ENCODE data around the gene RPUSD2.
"Not testable (repeated sequence)": the region's sequence is repeated elsewhere in the genome, so short reads cannot be mapped to it uniquely, and the experiment has no call there.

RPUSD2 gene

GRCh38 chr15:40565333-40566238, 3.5 kb upstream of the RPUSD2 start:
- no peak for DNase-seq

DNA sequence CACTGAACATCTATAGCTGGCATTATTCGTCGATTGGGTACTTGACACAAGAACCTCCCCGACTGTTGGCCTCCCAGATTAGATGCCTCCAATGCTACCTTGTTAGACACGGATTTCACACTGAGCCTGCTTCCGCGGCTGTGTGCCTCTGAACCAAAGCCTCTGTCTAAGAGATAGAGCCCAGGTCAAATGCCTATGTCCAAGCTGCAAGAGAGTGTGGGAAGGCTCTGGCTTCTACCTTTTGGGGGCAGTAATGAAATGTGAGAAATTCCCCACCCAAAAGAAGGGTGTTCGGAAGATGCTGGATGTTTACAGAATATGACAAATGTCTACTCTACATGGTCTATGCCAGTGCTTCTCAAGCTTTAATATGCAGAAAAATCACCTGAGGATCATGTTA, 2.0 kb upstream of the RPUSD2 start:
- no peak for DNase-seq

DNA sequence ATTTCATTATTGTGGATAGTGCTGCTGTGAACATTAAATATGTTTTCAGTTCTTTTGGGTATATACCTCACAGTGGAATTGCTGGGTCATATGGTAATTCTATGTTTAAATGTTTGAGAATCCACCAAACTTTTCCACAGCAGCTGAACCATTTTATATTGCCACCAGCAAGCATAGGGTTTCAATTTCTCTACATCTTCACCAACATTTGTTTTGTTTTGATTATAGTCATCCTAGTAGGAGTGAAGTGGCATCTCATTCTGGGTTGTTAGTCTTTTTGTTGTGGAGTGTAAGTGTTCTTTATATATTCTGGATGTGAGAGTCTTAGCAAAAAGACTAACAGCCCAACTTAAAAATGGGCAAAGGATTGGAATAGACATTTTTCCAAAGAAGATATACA, 6.0 kb downstream of the RPUSD2 start:
- no peak for DNase-seq

DNA sequence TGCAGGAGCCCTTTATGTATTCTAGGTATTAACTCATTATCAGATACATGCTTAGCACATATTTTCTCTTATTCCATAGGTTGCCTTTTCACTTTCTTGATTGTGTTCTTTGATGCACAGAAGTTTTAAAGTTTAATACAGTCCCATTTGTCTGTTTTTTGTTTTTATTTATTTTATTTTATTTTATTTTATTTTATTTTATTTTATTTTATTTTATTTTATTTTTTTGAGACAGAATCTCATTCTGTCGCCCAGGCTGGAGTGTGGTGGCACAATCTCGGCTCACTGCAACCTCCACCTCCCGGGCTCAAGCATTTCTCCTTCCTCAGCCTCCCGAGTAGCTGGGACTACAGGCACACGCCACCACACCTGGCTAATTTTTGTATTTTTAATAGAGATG, 7.8 kb downstream of the RPUSD2 start:
- DNase-seq: not testable (repeated sequence)

DNA sequence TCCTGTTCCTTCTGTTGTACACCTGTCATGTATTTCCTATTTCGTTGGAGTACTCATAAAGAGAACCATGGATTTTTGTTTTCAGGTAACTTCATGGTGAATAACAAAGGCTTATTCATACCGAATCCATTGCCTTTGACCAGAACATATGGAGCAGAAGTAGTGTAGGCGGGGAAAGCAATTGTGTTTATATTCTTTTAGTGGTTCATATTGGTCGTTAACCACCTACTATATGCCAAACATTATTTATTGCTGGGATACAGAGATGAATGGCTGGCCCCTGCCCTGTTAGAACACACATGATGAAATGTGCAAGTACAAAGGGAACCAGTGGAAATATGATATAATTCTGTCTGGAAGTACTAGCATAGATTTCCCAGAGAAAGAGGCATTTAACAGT, 9.8 kb downstream of the RPUSD2 start:
- no peak for DNase-seq

DNA sequence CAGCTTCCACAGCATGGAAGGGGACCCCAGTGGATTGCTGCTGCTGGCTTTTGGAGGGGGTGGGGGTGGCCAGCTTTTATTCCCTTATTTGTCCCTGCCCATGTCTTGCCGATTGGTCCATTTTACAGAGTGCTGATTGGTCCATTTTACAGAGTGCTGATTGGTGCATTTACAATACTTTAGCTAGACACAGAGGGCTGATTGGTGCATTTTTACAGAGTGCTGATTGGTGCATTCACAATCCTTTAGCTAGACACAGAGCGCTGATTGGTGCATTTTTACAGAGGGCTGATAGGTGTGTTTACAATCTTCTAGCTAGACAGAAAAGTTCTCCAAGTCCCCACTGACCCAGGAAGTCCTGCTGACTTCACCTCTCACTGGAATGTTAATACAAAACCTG, 12.7 kb downstream of the RPUSD2 start:
- not testable (repeated sequence) for DNase-seq

GRCh38 chr15:40582726-40583246, 13.7 kb downstream of the RPUSD2 start:
- DNase-seq: no peak

- no peak for DNase-seq
These were observed 15.1 kb downstream of the RPUSD2 start for GRCh38 chr15:40584191-40584590.

DNA sequence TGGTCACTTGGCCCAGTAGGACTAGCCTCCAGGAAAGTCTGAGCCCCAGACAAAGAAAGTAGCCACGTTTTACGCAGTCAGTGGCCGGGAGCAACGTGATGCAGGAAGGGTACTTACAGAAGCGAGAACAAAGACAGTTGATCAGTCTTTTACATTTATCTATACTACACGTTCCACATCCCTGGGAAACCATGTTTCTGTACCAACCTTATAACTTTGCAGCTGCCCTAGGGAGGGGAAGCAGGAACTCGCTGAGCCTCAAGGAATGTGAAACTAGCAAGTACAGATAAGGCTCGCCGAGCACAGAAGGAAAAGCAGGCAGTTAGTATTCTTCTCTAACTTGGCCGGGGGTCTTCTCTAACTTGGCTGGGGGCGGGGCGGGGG, 21.6 kb downstream of the RPUSD2 start:
- DNase-seq: no peak

DNA sequence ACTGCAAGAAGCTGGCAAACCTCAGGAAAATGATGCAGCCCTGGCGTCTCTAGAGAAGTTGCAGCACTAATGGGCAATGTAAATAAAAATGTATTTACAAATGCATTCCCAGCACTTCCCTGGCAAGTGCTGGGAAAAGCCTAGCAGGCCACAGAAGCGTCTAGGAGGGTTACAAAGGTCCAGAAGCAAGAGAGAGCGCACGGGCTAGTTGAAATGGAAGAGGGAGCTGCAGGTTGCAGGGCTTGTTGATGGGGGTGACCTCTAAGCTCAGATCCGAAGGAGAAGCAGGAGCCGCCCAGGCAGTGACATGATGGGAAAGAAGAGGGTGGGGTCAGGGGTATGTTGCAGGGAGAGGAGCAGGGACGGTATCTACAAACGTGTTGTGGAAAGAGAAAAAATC, 22.3 kb downstream of the RPUSD2 start:
- no peak for DNase-seq

DNA sequence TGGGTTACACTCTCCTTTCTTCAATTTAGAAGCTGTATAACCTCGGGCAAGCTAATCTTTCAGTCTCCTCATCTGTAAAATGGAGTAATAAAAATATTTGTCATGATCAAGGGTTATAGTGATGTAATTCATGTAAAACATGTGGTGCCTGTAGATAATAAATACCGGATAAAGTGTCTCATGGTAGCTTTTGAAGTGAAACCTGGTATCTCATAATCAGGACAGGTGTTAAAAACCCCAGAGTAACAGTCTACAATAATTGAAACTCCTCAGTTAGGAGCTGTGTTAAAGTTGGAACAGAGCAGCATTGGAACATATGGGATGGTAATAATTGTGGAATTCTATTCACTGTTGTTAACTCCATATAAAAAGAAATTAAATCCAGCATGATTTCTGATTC, 24.1 kb downstream of the RPUSD2 start:
- DNase-seq: no peak

- peak; percentile 95 for DNase-seq
These were observed 24.7 kb downstream of the RPUSD2 start, which contains the start of gene KNL1 for GRCh38 chr15:40593588-40594428. TSS of gene KNL1 (plus strand) at chr15:40594249. CDS start at chr15:40602932, 8,683 bp downstream.

- DNase-seq: no peak
These were observed 25.3 kb downstream of the RPUSD2 start for GRCh38 chr15:40594429-40594836.

- no peak for DNase-seq
These were observed 26.1 kb downstream of the RPUSD2 start for GRCh38 chr15:40595219-40595618.

GRCh38 chr15:40595773-40596172, 26.7 kb downstream of the RPUSD2 start:
- DNase-seq: no peak

GRCh38 chr15:40597024-40597423, 27.9 kb downstream of the RPUSD2 start:
- no peak for DNase-seq

DNA sequence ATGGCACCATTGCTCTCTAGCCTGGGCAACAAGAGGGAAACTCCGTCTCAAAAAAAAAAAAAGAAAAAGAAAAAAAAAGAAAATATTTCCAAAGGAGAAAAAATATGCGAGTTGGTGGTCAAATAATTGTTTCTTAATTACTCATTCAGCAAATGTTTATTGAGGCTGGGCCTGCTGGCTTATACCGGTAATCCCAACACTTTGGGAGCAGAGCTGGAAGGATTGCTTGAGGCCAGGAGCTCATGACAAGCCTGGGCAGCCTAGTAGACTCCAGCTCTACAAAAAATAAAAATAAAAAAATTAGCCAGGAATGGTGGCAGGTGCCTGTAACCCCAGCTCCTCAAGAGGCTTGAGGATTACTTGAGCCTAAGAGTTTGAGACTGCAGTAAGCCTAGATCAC, 29.0 kb downstream of the RPUSD2 start:
- DNase-seq: no peak

GRCh38 chr15:40598672-40599071, 29.6 kb downstream of the RPUSD2 start:
- no peak for DNase-seq

- no peak for DNase-seq
These were observed 31.9 kb downstream of the RPUSD2 start for GRCh38 chr15:40600956-40601355.

GRCh38 chr15:40603935-40604334, 34.8 kb downstream of the RPUSD2 start:
- no peak for DNase-seq

GRCh38 chr15:40613080-40613479, 44.0 kb downstream of the RPUSD2 start:
- no peak for DNase-seq

GRCh38 chr15:40618023-40618422, 48.9 kb downstream of the RPUSD2 start:
- DNase-seq: no peak

GRCh38 chr15:40618906-40619305, 49.8 kb downstream of the RPUSD2 start:
- no peak for DNase-seq

- no peak for DNase-seq
These were observed 54.3 kb downstream of the RPUSD2 start for GRCh38 chr15:40623361-40623760.
